ENCODE data around the gene RFNG. TPM values are rescaled to one million over a fixed set of nuclear protein-coding genes. Genes with fewer than 3 reads are reported as not detected.

RFNG gene
- total and polyA plus RNA-seq, 2 of the 4 experiments (the other 2 are of a cell fraction): 6.8 to 47.3 TPM

GRCh38 chr17:82054351-82055022, 2.9 kb upstream of the RFNG start (continued):
- TF ChIP-seq CTCF (conservative IDR thresholded peaks at IDR 0.05; ENCODE audit: low read depth, low read length) (no peak), RFX5 (IDR thresholded peaks at IDR 0.05; ENCODE audit: low read depth, low read length) (no peak), POLR2A (IDR thresholded peaks at IDR 0.05; ENCODE audit: low read depth, low read length) (no peak), CEBPB (IDR thresholded peaks at IDR 0.05; ENCODE audit: low read depth, low read length) (no peak)
